Stimulated activated CD4-positive, alpha-beta T cell treated with anti-CD3 and anti-CD28 coated beads, Interleukin-1b, Interleukin-23, amount 100 ng/mL, for 1 hour (primary cell): ENCODE results near the gene OR10A3.

ENCODE experiments used
- DNase-seq, 2 donors: peaks; one replicate each; pipeline ENCODE4 v3.0.0-alpha.2; 2020; ENCODE audit warnings: low read depth in 2 of 2

Gene OR10A3

GRCh38 chr11:7892059-7892699, 49.3 kb downstream of the OR10A3 start:
- DNase-seq = no peak

GRCh38 chr11:7890417-7891172, 50.9 kb downstream of the OR10A3 start:
- no peak for DNase-seq

GRCh38 chr11:7889985-7890384, 51.5 kb downstream of the OR10A3 start:
- DNase-seq = no peak
